B cell (primary cell): ENCODE measurements around the gene TEPSIN. TPM values are rescaled to one million over a fixed set of nuclear protein-coding genes. Genes with fewer than 3 reads are reported as not detected.

Source experiments
- ATAC-seq: fragments of 200-7000 bp; cut with Tn5 transposase; one replicate; pipeline ENCODE4 v1.10.0; 2021; ENCODE audit warnings: low read depth, mild to moderate bottlenecking, moderate number of reproducible peaks, moderate library complexity
- CTCF ChIA-PET: fragments of 350-600 bp; sonication (Branson Sonifier 250); formaldehyde crosslinking; loops from one replicate; lab custom pipeline; 2021; ENCODE audit warnings: antibody characterized with exemption, inconsistent platforms; lab: Charles Lee
- POLR2A ChIA-PET: fragments of 350-600 bp; sonication (Branson Sonifier 250); formaldehyde crosslinking; loops from one replicate; lab custom pipeline; 2021; ENCODE audit warnings: antibody characterized with exemption; lab: Charles Lee
- DNase-seq: peaks from one replicate; pipeline ENCODE4 v3.0.0; 2013
- H2AFZ ChIP-seq: 2 replicates; pipeline ENCODE4 v1.6.1; 2012; ENCODE audit warnings: mild to moderate bottlenecking, low read depth, low read length; ENCODE audit not compliant: insufficient read depth, poor library complexity, severe bottlenecking
- H3K27ac ChIP-seq, 2 donors: 1 replicate in 1 of 2; 2 replicates in 1 of 2; pipeline ENCODE4 v1.5.1; 2012 to 2013; ENCODE audit warnings: low read length in 2 of 2, mild to moderate bottlenecking in 2 of 2, moderate library complexity in 1 of 2
- H3K27me3 ChIP-seq, 4 experiments: fragments of 200-600 bp in 1 of 4; sonication (generic) in 1 of 4; replicated peaks in 1 of 4; 1 replicate in 2 of 4; 2 replicates in 2 of 4; pipeline versions ENCODE4 v1.6.1 to v1.7.0; 2013 to 2016; ENCODE audit warnings: low read length in 3 of 4, mild to moderate bottlenecking in 2 of 4, mixed read lengths in 1 of 4, moderate library complexity in 1 of 4; ENCODE audit not compliant: insufficient read depth in 4 of 4, control insufficient read depth in 3 of 4; ENCODE audit errors: control extremely low read depth in 1 of 4
- H3K36me3 ChIP-seq, 2 experiments: replicated peaks in 1 of 2; 1 replicate in 1 of 2; 2 replicates in 1 of 2; pipeline versions ENCODE4 v1.6.1 to v1.7.1; 2013; ENCODE audit warnings: low read length in 1 of 2; ENCODE audit not compliant: insufficient read depth in 2 of 2, control insufficient read depth in 1 of 2; ENCODE audit errors: control extremely low read depth in 1 of 2, extremely low read depth in 1 of 2
- H3K4me1 ChIP-seq, 2 donors: fragments of 200-600 bp in 1 of 2; sonication (generic) in 1 of 2; 1 replicate in 1 of 2; 2 replicates in 1 of 2; pipeline versions ENCODE4 v1.5.1 to v1.6.1; 2013 to 2017; ENCODE audit warnings: low read length in 2 of 2; ENCODE audit not compliant: control insufficient read depth in 2 of 2, insufficient read depth in 2 of 2
- H3K4me2 ChIP-seq: replicated peaks from 2 replicates; pipeline ENCODE3; 2012; ENCODE audit warnings: mild to moderate bottlenecking, low read depth, low read length; ENCODE audit not compliant: poor library complexity, severe bottlenecking
- H3K4me3 ChIP-seq, 5 experiments: fragments of 200-600 bp in 1 of 5; sonication (generic) in 1 of 5; 1 replicate in 3 of 5; 2 replicates in 2 of 5; pipeline versions ENCODE4 v1.5.1 to v1.7.0; 2011 to 2016; ENCODE audit warnings: low read length in 4 of 5, mild to moderate bottlenecking in 4 of 5, low read depth in 2 of 5, control low read depth in 1 of 5, moderate library complexity in 1 of 5; ENCODE audit not compliant: insufficient read depth in 1 of 5; ENCODE audit errors: control extremely low read depth in 1 of 5, extremely low read depth in 1 of 5
- H3K79me2 ChIP-seq: fragments of 200-600 bp; sonication (generic); one replicate; pipeline ENCODE4 v1.6.0; 2016; ENCODE audit warnings: low read length; ENCODE audit not compliant: control insufficient read depth, insufficient read depth
- H3K9ac ChIP-seq: fragments of 200-600 bp; sonication (generic); 2 replicates; pipeline ENCODE4 v1.6.1; 2017; ENCODE audit warnings: mild to moderate bottlenecking, low read length, moderate library complexity
- H3K9me3 ChIP-seq, 3 donors: one replicate each; pipeline versions ENCODE4 v1.6.1 to v1.7.1; 2013; ENCODE audit warnings: low read length in 2 of 3; ENCODE audit not compliant: control insufficient read depth in 2 of 3, insufficient read depth in 1 of 3; ENCODE audit errors: control extremely low read depth in 1 of 3
- H4K20me1 ChIP-seq: 2 replicates; pipeline ENCODE4 v1.6.0; 2012; ENCODE audit warnings: mild to moderate bottlenecking, low read length; ENCODE audit not compliant: insufficient read depth, control insufficient read depth, poor library complexity, severe bottlenecking
- H3K27ac Mint-ChIP-seq: one replicate; pipeline ENCODE4 v1.8.0; 2021; ENCODE audit warnings: mixed read lengths
- H3K27me3 Mint-ChIP-seq: one replicate; pipeline ENCODE4 v1.8.0; 2021; ENCODE audit warnings: mixed read lengths
- H3K4me1 Mint-ChIP-seq: one replicate; pipeline ENCODE4 v1.8.0; 2021; ENCODE audit warnings: mixed read lengths
- H3K4me3 Mint-ChIP-seq: one replicate; pipeline ENCODE4 v1.8.0; 2021; ENCODE audit warnings: mixed read lengths
- H3K9me3 Mint-ChIP-seq: one replicate; pipeline ENCODE4 v1.8.0; 2022; ENCODE audit warnings: mixed read lengths; ENCODE audit not compliant: insufficient read depth
- EZH2 ChIP-seq: IDR thresholded peaks from 2 replicates; pipeline ENCODE4 v1.6.1; 2012; ENCODE audit warnings: borderline replicate concordance, low read depth, mild to moderate bottlenecking, moderate library complexity, low read length; ENCODE audit not compliant: insufficient read depth, poor library complexity, severe bottlenecking
- WGBS: methylation state at CpG from one replicate; pipeline ENCODE4 v1.1.5; 2013; ENCODE audit warnings: missing lambda C conversion rate; ENCODE audit not compliant: insufficient coverage; 5-methylcytosine and 5-hydroxymethylcytosine counted together
- intact Hi-C: fragments of 100-400 bp; cut with micrococcal nuclease; formaldehyde crosslinking; loops from one replicate; pipeline ENCODE4 v1.10.0; 2022
- polyA plus RNA-seq: library from polyadenylated mRNA; depleted of rRNA; stranded (reverse); fragments of >200 nt; gene quantifications from 2 replicates; pipeline ENCODE4 v1.2.3, GENCODE V29; 2012
- total RNA-seq, 2 donors: library from RNA; stranded (reverse); fragments of 120-200 nt in 1 of 2; gene quantifications; 1 replicate in 1 of 2; 2 replicates in 1 of 2; pipeline versions ENCODE4 v1.2.3 to v1.2.4, GENCODE V29; 2013 to 2022
- TF ChIP-seq, protein P1 (sequence below): fragments of 200-600 bp; IDR thresholded peaks from one replicate; pipeline ENCODE4 v1.8.0; 2022; ENCODE audit warnings: antibody characterized with exemption, mild to moderate bottlenecking

Gene TEPSIN
- total and polyA plus RNA-seq, 2 donors (not counting 1 experiment from before 2014, with no cell fraction given), result 180 to 273 TPM

DNA sequence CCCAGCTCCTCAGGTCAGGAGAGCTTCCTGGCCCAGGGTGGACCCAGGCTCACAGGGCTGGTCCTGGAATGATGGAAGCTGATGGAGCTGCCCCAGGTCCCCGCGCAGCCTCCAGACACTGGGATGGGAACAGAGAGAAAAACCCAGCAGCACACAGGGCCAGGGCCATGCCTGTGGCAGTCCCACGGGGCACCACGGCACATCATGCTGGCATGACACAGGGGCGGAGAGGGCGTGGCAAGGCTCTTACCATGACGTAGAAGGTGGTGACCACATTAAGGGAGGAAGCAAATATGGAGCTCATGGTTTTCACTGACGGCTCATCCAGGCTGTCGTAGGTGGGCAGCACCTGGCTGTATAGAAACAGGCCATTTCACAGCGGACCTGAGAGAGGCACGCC, 37.9 kb upstream of the TEPSIN start:
- Histone ChIP-seq H3K9me3 (no peaks in the 10 kb centered on the region), H4K20me1 (peaks cover 42% of the 10 kb centered on the region), H3K79me2 (peaks cover 64% of the 10 kb centered on the region), H3K4me2 (no peak overlapping the region), H3K4me1 (no peaks in the 10 kb centered on the region), H2AFZ (no peak overlapping the region), H3K36me3 (peaks cover 0 to 74% of the 10 kb centered on the region in 2 experiments), H3K27ac (no peak overlapping the region), H3K4me3 (no peak overlapping the region), H3K27me3 (no peaks in the 10 kb centered on the region), H3K9ac (no peak overlapping the region)
- 97% methylated on average over 11 of the region's 11 CpGs for WGBS
- Mint-ChIP-seq H3K27ac (no peak overlapping the region), H3K4me1 (no peaks in the 10 kb centered on the region), H3K4me3 (no peak overlapping the region), H3K9me3 (no peaks in the 10 kb centered on the region), H3K27me3 (no peaks in the 10 kb centered on the region)
- intact Hi-C loops, result no loop called here
- ChIA-PET CTCF (no interaction called here), POLR2A (interaction anchor here (0.6 kb wide), 1 partner anchor 18 kb away, joined by 3 read pairs; the partner anchor contains the start of gene SLC38A10)
- DNase-seq, result no peak
- TF ChIP-seq EZH2, result no peak
- TF ChIP-seq, protein P1, sequence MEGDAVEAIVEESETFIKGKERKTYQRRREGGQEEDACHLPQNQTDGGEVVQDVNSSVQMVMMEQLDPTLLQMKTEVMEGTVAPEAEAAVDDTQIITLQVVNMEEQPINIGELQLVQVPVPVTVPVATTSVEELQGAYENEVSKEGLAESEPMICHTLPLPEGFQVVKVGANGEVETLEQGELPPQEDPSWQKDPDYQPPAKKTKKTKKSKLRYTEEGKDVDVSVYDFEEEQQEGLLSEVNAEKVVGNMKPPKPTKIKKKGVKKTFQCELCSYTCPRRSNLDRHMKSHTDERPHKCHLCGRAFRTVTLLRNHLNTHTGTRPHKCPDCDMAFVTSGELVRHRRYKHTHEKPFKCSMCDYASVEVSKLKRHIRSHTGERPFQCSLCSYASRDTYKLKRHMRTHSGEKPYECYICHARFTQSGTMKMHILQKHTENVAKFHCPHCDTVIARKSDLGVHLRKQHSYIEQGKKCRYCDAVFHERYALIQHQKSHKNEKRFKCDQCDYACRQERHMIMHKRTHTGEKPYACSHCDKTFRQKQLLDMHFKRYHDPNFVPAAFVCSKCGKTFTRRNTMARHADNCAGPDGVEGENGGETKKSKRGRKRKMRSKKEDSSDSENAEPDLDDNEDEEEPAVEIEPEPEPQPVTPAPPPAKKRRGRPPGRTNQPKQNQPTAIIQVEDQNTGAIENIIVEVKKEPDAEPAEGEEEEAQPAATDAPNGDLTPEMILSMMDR, result no peak
- ATAC-seq, result no peak

DNA sequence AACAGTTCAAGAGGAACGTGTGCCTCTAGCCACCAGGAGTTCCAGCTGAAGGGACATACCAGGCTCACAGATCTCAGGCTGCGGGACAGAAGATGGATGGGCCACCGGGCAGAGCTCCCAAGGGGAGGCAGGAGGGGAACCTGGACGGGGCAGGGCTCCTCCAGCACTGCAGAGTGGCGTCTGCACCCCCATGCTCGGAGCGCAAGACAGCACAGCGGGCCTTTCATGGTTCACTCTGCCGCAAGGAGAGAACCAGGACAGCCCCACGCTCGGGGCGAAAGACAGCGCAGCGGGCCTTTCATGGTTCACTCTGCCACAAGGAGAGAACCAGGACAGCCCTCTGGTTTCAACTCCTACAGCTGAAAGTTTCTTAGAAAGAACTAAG, 35.6 kb upstream of the TEPSIN start:
- intact Hi-C loops, result no loop called here
- Histone ChIP-seq H3K9me3 (no peaks in the 10 kb centered on the region), H3K4me1 (no peaks in the 10 kb centered on the region), H3K9ac (no peak overlapping the region), H4K20me1 (peaks cover 30% of the 10 kb centered on the region), H3K4me3 (no peak overlapping the region), H2AFZ (no peak overlapping the region), H3K79me2 (peaks cover 40% of the 10 kb centered on the region), H3K27ac (no peak overlapping the region), H3K36me3 (peaks cover 0 to 68% of the 10 kb centered on the region in 2 experiments), H3K4me2 (no peak overlapping the region), H3K27me3 (no peaks in the 10 kb centered on the region)
- Mint-ChIP-seq H3K4me1 (no peaks in the 10 kb centered on the region), H3K27me3 (no peaks in the 10 kb centered on the region), H3K4me3 (no peak overlapping the region), H3K9me3 (no peaks in the 10 kb centered on the region), H3K27ac (no peak overlapping the region)
- 100% methylated on average over 14 of the region's 14 CpGs for WGBS
- ATAC-seq (no peak), DNase-seq (no peak)
- ChIA-PET POLR2A (no interaction called here), CTCF (no interaction called here)
- TF ChIP-seq, protein P1, result no peak
- no peak for TF ChIP-seq EZH2
